ENCODE results near the gene DNAJB8. TPM values are rescaled to one million over a fixed set of nuclear protein-coding genes. Genes with fewer than 3 reads are reported as not detected.

Gene DNAJB8
- total and polyA plus RNA-seq, 9 of the 15 experiments (the other 6 are each of a cell fraction or from before 2014, with no cell fraction given): not detected

- no peak for TF ChIP-seq NFE2 (IDR thresholded peaks at IDR 0.05; ENCODE audit: low read depth)
- no peak for TF ChIP-seq MCM3 (IDR thresholded peaks at IDR 0.05)
- TF ChIP-seq RFX5 (IDR thresholded peaks at IDR 0.05; ENCODE audit: low read depth, low read length): no peak
- no peak for TF ChIP-seq NFIX (CRISPR knock-in tag; IDR thresholded peaks at IDR 0.05; ENCODE audit: low read depth)
- TF ChIP-seq ZNF695 (CRISPR knock-in tag; IDR thresholded peaks at IDR 0.05): no peak
- no peak for TF ChIP-seq MEF2A (IDR thresholded peaks at IDR 0.05; ENCODE audit: control insufficient read depth, low read depth, low read length)
- no peak for TF ChIP-seq ZNF436 (CRISPR knock-in tag; IDR thresholded peaks at IDR 0.05)
- TF ChIP-seq ZBTB7A (IDR thresholded peaks at IDR 0.05; ENCODE audit: borderline replicate concordance, control insufficient read depth, low read depth, low read length): peak; percentile 90
- no peak for TF ChIP-seq MTF1 (CRISPR knock-in tag; IDR thresholded peaks at IDR 0.05; ENCODE audit: borderline replicate concordance)
- no peak for TF ChIP-seq ZNF79 (CRISPR knock-in tag; IDR thresholded peaks at IDR 0.05; ENCODE audit: low read depth)
- no peak for TF ChIP-seq STAT5A (IDR thresholded peaks at IDR 0.05; ENCODE audit: borderline replicate concordance, low read length)
- TF ChIP-seq SMAD1 (IDR thresholded peaks at IDR 0.05; ENCODE audit: low read depth, low read length, partially characterized antibody): peak; percentile 71
- TF ChIP-seq ZNF354B (CRISPR knock-in tag; IDR thresholded peaks at IDR 0.05): no peak
- TF ChIP-seq FOSL1 (tag; conservative IDR thresholded peaks at IDR 0.05): no peak
- no peak for TF ChIP-seq SNIP1 (IDR thresholded peaks at IDR 0.05; ENCODE audit: low read depth)
- TF ChIP-seq FOXP1 (CRISPR knock-in tag; IDR thresholded peaks at IDR 0.05): no peak
- no peak for TF ChIP-seq NCOA6 (IDR thresholded peaks at IDR 0.05)
- TF ChIP-seq, protein P1, sequence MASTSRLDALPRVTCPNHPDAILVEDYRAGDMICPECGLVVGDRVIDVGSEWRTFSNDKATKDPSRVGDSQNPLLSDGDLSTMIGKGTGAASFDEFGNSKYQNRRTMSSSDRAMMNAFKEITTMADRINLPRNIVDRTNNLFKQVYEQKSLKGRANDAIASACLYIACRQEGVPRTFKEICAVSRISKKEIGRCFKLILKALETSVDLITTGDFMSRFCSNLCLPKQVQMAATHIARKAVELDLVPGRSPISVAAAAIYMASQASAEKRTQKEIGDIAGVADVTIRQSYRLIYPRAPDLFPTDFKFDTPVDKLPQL (IDR thresholded peaks at IDR 0.05; ENCODE audit: extremely low read depth, insufficient read length): peak; percentile 35
- TF ChIP-seq CHCHD3 (CRISPR knock-in tag; IDR thresholded peaks at IDR 0.05): no peak
- TF ChIP-seq ZNF431 (CRISPR knock-in tag; IDR thresholded peaks at IDR 0.05): no peak
- no peak for TF ChIP-seq E2F3 (CRISPR knock-in tag; IDR thresholded peaks at IDR 0.05)
- TF ChIP-seq CBX2 (IDR thresholded peaks at IDR 0.05; ENCODE audit: insufficient read depth, low read length, poor library complexity, severe bottlenecking): no peak
- no peak for TF ChIP-seq TAF15 (IDR thresholded peaks at IDR 0.05; ENCODE audit: low read depth, low read length)
- no peak for TF ChIP-seq USF2 (CRISPR knock-in tag; IDR thresholded peaks at IDR 0.05)
- TF ChIP-seq ZC3H4 (CRISPR knock-in tag; IDR thresholded peaks at IDR 0.05; ENCODE audit: borderline replicate concordance): no peak
These were observed 21.3 kb upstream of the DNAJB8 start (continued) for GRCh38 chr3:128487813-128488635.

Data from K562 (cell line).